ENCODE results near the gene NFIA.
A peak's percentile ranks its signal among the peaks of the same experiment; 100 is the strongest.

The NFIA gene

DNA sequence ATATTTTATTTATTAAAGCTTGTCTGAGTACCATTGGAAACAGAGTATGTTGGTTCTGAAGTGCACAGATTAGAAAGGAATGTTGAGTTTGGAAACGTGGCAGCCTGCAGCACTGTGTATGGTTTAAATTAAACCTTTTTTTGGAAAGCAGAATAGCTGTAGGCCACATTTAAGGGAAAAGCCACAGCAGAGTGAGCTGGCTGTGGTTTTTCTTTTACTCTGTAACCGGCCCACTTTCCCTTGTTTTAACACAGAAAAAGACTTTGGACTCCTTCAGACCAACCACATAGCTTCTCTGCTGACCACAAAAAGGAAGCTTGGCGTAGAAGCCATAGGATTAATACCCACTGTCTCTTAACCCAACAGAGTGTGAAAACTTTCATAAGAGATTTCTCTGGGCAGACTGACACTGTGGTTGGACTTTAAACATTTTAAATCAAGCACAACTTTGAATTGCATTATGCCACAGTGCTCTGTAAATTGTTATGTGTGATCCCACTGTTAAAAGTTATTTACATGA is 75.2 kb downstream of the NFIA start:
- no peak for DNase-seq (ENCODE audit: low spot score)
- peak overlapping the region; percentile 58 to 82 for H3K27ac ChIP-seq
- H3K4me3 ChIP-seq = peak overlapping the region; percentile 41
- TF ChIP-seq, protein P1, sequence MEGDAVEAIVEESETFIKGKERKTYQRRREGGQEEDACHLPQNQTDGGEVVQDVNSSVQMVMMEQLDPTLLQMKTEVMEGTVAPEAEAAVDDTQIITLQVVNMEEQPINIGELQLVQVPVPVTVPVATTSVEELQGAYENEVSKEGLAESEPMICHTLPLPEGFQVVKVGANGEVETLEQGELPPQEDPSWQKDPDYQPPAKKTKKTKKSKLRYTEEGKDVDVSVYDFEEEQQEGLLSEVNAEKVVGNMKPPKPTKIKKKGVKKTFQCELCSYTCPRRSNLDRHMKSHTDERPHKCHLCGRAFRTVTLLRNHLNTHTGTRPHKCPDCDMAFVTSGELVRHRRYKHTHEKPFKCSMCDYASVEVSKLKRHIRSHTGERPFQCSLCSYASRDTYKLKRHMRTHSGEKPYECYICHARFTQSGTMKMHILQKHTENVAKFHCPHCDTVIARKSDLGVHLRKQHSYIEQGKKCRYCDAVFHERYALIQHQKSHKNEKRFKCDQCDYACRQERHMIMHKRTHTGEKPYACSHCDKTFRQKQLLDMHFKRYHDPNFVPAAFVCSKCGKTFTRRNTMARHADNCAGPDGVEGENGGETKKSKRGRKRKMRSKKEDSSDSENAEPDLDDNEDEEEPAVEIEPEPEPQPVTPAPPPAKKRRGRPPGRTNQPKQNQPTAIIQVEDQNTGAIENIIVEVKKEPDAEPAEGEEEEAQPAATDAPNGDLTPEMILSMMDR (IDR thresholded peaks at IDR 0.05) = no peak

DNA sequence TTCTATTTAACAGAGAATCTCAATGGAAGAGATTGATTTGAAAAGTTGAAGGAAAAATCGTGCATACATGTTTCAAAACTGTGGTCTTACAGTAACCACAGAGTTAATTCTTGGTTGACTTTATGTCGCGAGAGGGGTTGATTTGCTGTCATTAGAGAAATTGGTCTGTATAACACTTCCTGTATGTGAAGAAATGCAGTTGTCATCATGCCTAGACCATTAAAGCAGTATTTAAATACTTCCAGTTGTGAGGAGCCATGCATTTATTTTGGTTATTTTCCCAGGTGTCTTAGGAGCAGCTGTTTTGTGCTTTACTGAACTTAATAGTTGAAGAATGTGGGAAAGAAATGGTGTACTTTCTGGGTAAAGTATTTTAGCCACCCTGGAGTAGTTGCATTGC is 76.2 kb downstream of the NFIA start:
- peak overlapping the region; percentile 58 to 82 for H3K27ac ChIP-seq
- DNase-seq (ENCODE audit: low spot score) = no peak
- TF ChIP-seq, protein P1 (IDR thresholded peaks at IDR 0.05) = no peak
- H3K4me3 ChIP-seq = no peak overlapping the region

DNA sequence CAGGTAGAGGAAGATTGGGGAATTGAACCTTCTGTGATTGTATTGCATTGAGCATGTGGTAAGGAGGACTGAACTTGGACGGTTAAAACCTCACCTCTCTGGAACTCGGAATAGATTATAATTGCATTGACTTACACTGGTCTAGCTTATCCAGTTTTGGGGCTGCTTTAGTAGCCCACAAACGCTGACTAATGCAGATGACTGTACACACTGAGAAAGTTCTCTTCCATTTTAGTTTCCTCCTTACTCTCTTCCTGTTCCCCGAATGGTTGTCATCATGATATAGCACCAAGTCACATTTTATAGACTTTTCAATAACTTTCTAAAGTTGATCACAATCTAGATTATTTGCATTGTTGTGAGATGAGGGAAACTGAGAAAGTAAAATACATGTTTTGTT is 78.2 kb downstream of the NFIA start:
- DNase-seq (ENCODE audit: low spot score) = no peak
- Histone ChIP-seq H3K27ac (peak overlapping the region in 1 of 2 donors; percentile 35), H3K4me3 (no peak overlapping the region)
- TF ChIP-seq, protein P1 (IDR thresholded peaks at IDR 0.05) = no peak

DNA sequence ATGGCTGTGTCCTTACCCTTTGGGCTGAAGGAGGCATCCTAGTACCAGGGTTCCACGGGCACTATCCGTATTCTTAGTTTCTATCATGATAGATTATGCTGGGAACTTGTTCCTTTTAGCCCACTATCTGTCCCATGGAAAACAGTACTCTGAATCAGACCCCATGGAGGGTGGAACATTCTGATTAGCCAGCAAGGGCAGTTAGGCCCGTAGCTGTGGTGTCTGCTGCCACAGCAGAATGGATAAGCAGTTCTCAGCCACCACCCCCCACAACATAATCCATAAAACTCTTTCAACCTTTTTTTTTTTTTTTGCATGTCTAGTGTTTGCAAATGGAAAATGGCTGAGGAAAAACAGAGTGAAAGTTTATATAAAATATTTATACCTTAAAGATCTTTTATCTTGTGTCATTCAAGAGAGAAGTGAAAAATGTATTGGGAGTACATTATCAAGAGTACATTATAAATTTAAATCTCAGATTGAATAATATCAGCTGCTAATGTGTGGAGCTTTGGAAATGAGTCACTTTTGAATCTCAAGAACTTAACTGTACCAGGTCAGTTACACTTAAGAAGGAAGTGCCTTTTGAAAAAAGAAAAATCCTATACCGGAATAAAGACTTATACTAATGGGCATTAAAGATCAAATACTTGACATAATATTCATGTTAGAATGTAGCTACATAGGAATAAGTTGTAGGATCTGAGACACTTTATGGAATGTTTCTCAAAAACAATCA is 80.3 kb downstream of the NFIA start:
- TF ChIP-seq, protein P1 (IDR thresholded peaks at IDR 0.05) = no peak
- DNase-seq (ENCODE audit: low spot score) = no peak
- no peak overlapping the region for H3K4me3 ChIP-seq
- H3K27ac ChIP-seq = peak overlapping the region in 1 of 2 donors; percentile 40

DNA sequence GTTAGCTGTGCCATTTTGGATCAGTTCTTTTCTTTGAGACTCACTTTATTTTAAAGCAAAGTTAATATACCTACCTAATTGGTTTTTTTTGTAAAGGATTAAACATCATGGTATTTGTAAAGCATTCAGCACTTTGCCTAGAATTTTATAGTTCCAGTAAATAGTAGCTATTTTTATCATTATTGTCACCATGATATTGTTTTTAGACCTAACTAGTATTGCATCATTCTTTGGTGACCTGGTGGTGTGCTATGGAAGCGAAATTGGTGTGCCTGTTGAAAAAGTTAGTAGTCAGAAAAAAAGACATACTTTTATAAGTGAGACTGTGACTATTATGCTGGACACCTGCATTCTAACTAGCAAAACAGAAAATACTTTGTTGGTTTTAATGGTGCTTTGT is 81.0 kb downstream of the NFIA start:
- DNase-seq (ENCODE audit: low spot score) = no peak
- TF ChIP-seq, protein P1 (IDR thresholded peaks at IDR 0.05) = no peak
- Histone ChIP-seq H3K27ac (peak overlapping the region in 1 of 2 donors; percentile 34), H3K4me3 (no peak overlapping the region)

DNA sequence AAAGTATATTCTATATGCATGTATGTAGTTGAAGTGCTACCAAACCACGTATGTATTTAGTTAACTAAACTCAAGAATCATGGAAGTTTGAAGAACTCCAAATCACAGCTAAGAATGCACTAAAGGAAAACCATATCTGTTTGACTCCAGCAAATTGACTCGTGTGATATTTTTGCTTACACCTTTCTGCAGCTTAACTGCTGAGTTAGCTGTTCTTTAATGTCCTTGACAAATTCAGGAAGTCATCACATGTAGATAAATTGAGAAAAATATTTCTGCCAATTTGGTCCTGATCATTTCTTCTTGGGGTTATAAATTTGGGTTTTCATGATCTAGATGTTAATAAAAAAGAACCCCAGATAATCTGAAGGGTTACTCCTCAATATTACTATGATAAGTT is 83.0 kb downstream of the NFIA start:
- Histone ChIP-seq H3K27ac (peak overlapping the region in 1 of 2 donors; percentile 4), H3K4me3 (no peak overlapping the region)
- TF ChIP-seq, protein P1 (IDR thresholded peaks at IDR 0.05) = no peak
- DNase-seq (ENCODE audit: low spot score) = no peak

DNA sequence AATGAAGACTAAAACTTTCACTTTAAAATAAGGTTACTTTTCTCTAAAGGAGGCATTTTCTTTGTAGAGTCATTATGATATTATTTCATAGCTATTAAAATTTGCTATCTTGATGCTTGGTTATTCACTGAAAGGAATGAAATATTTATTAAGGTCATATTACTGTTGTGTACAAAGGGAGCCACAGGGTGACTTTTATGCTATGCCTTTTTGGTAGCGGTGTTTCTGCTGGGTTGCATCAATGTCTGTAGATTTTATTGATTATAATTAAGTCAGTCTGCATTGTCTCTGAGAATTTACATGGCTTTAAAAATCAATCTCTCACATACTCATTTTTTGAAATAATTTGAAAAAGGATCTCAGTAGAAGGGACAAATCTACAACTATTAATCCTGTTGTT is 84.9 kb downstream of the NFIA start:
- Histone ChIP-seq H3K4me3 (no peak overlapping the region), H3K27ac (no peak overlapping the region)
- TF ChIP-seq, protein P1 (IDR thresholded peaks at IDR 0.05) = no peak
- DNase-seq (ENCODE audit: low spot score) = no peak

All from coronary artery (tissue), 2 donors.